Liver (tissue), 9 donors: ENCODE results near the gene SUGP2. TPM values are rescaled to one million over a fixed set of nuclear protein-coding genes. Genes with fewer than 3 reads are reported as not detected.

Source experiments
- DNase-seq: peaks from one replicate; pipeline ENCODE4 v3.0.0-alpha.2; 2017; ENCODE audit warnings: low spot score
- H3K27ac ChIP-seq, 2 donors: one replicate each; pipeline ENCODE4 v1.7.0; 2013; ENCODE audit warnings: inconsistent platforms in 2 of 2, low read length in 2 of 2, control low read depth in 1 of 2, low read depth in 1 of 2, mild to moderate bottlenecking in 1 of 2
- H3K27me3 ChIP-seq, 4 donors: one replicate each; pipeline versions ENCODE4 v1.6.1 to v1.7.0; 2013; ENCODE audit warnings: low read length in 3 of 4, inconsistent platforms in 1 of 4, mild to moderate bottlenecking in 1 of 4, moderate library complexity in 1 of 4; ENCODE audit not compliant: control insufficient read depth in 4 of 4, insufficient read depth in 4 of 4
- H3K36me3 ChIP-seq, 4 donors: one replicate each; pipeline versions ENCODE4 v1.6.1 to v1.7.0; 2013; ENCODE audit warnings: low read length in 3 of 4, mild to moderate bottlenecking in 3 of 4, low read depth in 1 of 4, moderate library complexity in 1 of 4; ENCODE audit not compliant: control insufficient read depth in 4 of 4, insufficient read depth in 3 of 4
- H3K4me1 ChIP-seq, 4 donors: one replicate each; pipeline versions ENCODE4 v1.6.1 to v1.7.0; 2013; ENCODE audit warnings: low read length in 3 of 4, mild to moderate bottlenecking in 3 of 4, moderate library complexity in 1 of 4; ENCODE audit not compliant: control insufficient read depth in 4 of 4, insufficient read depth in 4 of 4
- H3K4me3 ChIP-seq, 3 donors: one replicate each; pipeline versions ENCODE4 v1.6.1 to v1.7.0; 2013; ENCODE audit warnings: low read length in 3 of 3, control low read depth in 1 of 3, low read depth in 1 of 3, mild to moderate bottlenecking in 1 of 3
- H3K9ac ChIP-seq, 2 donors: one replicate each; pipeline ENCODE4 v1.7.0; 2013; ENCODE audit warnings: low read length in 2 of 2, mild to moderate bottlenecking in 2 of 2, moderate library complexity in 2 of 2, control low read depth in 1 of 2, low read depth in 1 of 2
- H3K9me3 ChIP-seq, 4 donors: one replicate each; pipeline versions ENCODE4 v1.6.1 to v1.7.0; 2013; ENCODE audit warnings: low read length in 3 of 4; ENCODE audit not compliant: control insufficient read depth in 4 of 4
- ATF3 ChIP-seq: IDR thresholded peaks from 2 replicates; pipeline ENCODE4 v1.6.1; 2016; ENCODE audit warnings: antibody characterized with exemption
- FOXA2 ChIP-seq: IDR thresholded peaks from 2 replicates; pipeline ENCODE4 v1.6.1; 2016; ENCODE audit warnings: antibody characterized with exemption
- GABPA ChIP-seq, 2 donors: IDR thresholded peaks in 1 of 2; conservative IDR thresholded peaks in 1 of 2; 2 replicates each; pipeline ENCODE4 v1.6.1; 2016; ENCODE audit warnings: antibody characterized with exemption in 2 of 2, mild to moderate bottlenecking in 1 of 2, moderate library complexity in 1 of 2
- HNF4A ChIP-seq, 2 donors: conservative IDR thresholded peaks; 2 replicates each; pipeline ENCODE4 v1.6.1; 2016; ENCODE audit warnings: antibody characterized with exemption in 2 of 2, mild to moderate bottlenecking in 2 of 2
- HNF4G ChIP-seq: IDR thresholded peaks from 2 replicates; pipeline ENCODE4 v1.6.1; 2016; ENCODE audit warnings: antibody characterized with exemption
- JUND ChIP-seq, 2 donors: IDR thresholded peaks; 2 replicates each; pipeline ENCODE4 v1.6.1; 2016; ENCODE audit warnings: antibody characterized with exemption in 2 of 2
- NR2F2 ChIP-seq: IDR thresholded peaks from 2 replicates; pipeline ENCODE4 v1.6.1; 2016; ENCODE audit warnings: antibody characterized with exemption
- RAD21 ChIP-seq, 2 donors: IDR thresholded peaks; 2 replicates each; pipeline ENCODE4 v1.6.1; 2016; ENCODE audit warnings: antibody characterized with exemption in 2 of 2, mild to moderate bottlenecking in 2 of 2
- REST ChIP-seq: IDR thresholded peaks from 2 replicates; pipeline ENCODE4 v1.6.1; 2016; ENCODE audit warnings: antibody characterized with exemption, mild to moderate bottlenecking
- RXRA ChIP-seq, 2 donors: IDR thresholded peaks; 2 replicates each; pipeline ENCODE4 v1.6.1; 2017 to 2018; ENCODE audit warnings: antibody characterized with exemption in 2 of 2, mild to moderate bottlenecking in 1 of 2
- SP1 ChIP-seq: IDR thresholded peaks from 2 replicates; pipeline ENCODE4 v1.6.1; 2018; ENCODE audit warnings: antibody characterized with exemption, mild to moderate bottlenecking
- TAF1 ChIP-seq: conservative IDR thresholded peaks from 2 replicates; pipeline ENCODE4 v1.6.1; 2016; ENCODE audit warnings: antibody characterized with exemption, mild to moderate bottlenecking
- YY1 ChIP-seq: IDR thresholded peaks from 2 replicates; pipeline ENCODE4 v1.6.1; 2016; ENCODE audit warnings: antibody characterized with exemption, mild to moderate bottlenecking
- ZBTB33 ChIP-seq: IDR thresholded peaks from 2 replicates; pipeline ENCODE4 v1.6.1; 2016; ENCODE audit warnings: antibody characterized with exemption
- WGBS: extraction: QIAGEN DNeasy Blood & Tissue Kit; methylation state at CpG from one replicate; pipeline ENCODE4 v1.1.7; 2013; 5-methylcytosine and 5-hydroxymethylcytosine counted together
- polyA plus RNA-seq, 2 donors: library from polyadenylated mRNA; stranded (reverse) in 1 of 2; unstranded in 1 of 2; fragments of 200-250 nt in 1 of 2; fragments of >200 nt in 1 of 2; fragmentation: Nextera tagmentation in 1 of 2; extraction: Ambion mirVana in 1 of 2; gene quantifications; one replicate each; pipeline versions ENCODE4 v1.2.1 to v1.2.3, GENCODE V29; 2013 to 2015
- total RNA-seq, 2 donors: library from RNA; depleted of rRNA; stranded (reverse); fragments of >200 nt; gene quantifications; one replicate each; pipeline ENCODE4 v1.2.3, GENCODE V29; 2014
- TF ChIP-seq, protein P1 (sequence below): fragments of 150-350 bp; IDR thresholded peaks from 2 replicates; pipeline ENCODE4 v1.5.1; 2017; ENCODE audit warnings: improper control_type of control experiment, low read depth, low read length; ENCODE audit not compliant: missing input control
- donor health status: healthy.
- donor health status: healthy.
- donor health status: healthy.
- donor health status: healthy.
- donor health status: healthy.

SUGP2 gene
- total and polyA plus RNA-seq, 4 donors: 9.6 to 29.0 (median 19.2) TPM

- H3K9me3 ChIP-seq: no peaks in the 10 kb centered on the region
- TF ChIP-seq JUND (IDR thresholded peaks at IDR 0.05) (no peak), RAD21 (IDR thresholded peaks at IDR 0.05) (no peak), SP1 (no peak), REST (no peak), FOXA2 (no peak), HNF4A (conservative IDR thresholded peaks at IDR 0.05) (no peak), ATF3 (no peak), GABPA (IDR thresholded peaks at IDR 0.05 in 1 of 2, conservative IDR thresholded peaks at IDR 0.05 in 1 of 2) (no peak), HNF4G (no peak)
- TF ChIP-seq, protein P1, sequence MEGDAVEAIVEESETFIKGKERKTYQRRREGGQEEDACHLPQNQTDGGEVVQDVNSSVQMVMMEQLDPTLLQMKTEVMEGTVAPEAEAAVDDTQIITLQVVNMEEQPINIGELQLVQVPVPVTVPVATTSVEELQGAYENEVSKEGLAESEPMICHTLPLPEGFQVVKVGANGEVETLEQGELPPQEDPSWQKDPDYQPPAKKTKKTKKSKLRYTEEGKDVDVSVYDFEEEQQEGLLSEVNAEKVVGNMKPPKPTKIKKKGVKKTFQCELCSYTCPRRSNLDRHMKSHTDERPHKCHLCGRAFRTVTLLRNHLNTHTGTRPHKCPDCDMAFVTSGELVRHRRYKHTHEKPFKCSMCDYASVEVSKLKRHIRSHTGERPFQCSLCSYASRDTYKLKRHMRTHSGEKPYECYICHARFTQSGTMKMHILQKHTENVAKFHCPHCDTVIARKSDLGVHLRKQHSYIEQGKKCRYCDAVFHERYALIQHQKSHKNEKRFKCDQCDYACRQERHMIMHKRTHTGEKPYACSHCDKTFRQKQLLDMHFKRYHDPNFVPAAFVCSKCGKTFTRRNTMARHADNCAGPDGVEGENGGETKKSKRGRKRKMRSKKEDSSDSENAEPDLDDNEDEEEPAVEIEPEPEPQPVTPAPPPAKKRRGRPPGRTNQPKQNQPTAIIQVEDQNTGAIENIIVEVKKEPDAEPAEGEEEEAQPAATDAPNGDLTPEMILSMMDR: no peak
- no peaks in the 10 kb centered on the region for H3K27me3 ChIP-seq
- H3K27ac ChIP-seq: no peak overlapping the region
- no peak overlapping the region for H3K9ac ChIP-seq
- H3K4me1 ChIP-seq: peaks cover 5 to 25% (median 22%) of the 10 kb centered on the region in 4 donors
- 85% methylated on average over 4 of the region's 4 CpGs for WGBS
- DNase-seq: no peak
- peaks cover 5 to 37% (median 25%) of the 10 kb centered on the region in 4 donors for H3K36me3 ChIP-seq
- no peak overlapping the region for H3K4me3 ChIP-seq
These were observed 10.8 kb downstream of the SUGP2 start for GRCh38 chr19:19022380-19022961.

DNA sequence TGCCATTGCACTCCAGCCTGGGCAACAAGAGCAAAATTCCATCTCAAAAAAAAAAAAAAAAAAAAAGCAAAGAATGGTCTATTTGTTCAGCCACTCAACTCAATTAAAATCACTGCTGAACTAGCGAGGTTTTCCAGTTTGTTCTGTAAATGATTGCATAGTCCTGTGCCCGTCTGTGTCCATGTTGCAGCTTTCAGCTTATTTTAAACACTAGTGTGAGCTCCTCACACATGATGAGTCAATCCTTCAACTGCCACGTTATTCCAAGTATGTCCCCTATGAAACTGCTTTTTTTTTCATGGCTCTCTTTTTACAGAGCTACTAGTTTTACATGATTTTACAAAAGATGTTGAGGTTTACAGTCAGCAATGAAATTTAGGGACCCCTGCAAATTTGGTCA lies 12.2 kb downstream of the SUGP2 start:
- TF ChIP-seq TAF1 (no peak), REST (no peak), FOXA2 (no peak), ZBTB33 (no peak), RXRA (IDR thresholded peaks at IDR 0.05) (peak in 1 of 2 donors; percentile 17), ATF3 (no peak), HNF4A (conservative IDR thresholded peaks at IDR 0.05) (peak in 1 of 2 donors; percentile 8), YY1 (no peak), SP1 (peak; percentile 19), NR2F2 (no peak)
- Histone ChIP-seq H3K4me1 (peaks cover 1 to 11% (median 9%) of the 10 kb centered on the region in 4 donors), H3K36me3 (peaks cover 7 to 49% (median 35%) of the 10 kb centered on the region in 4 donors), H3K27ac (peak overlapping the region in 1 of 2 donors; percentile 19), H3K9me3 (no peaks in the 10 kb centered on the region), H3K4me3 (no peak overlapping the region), H3K27me3 (no peaks in the 10 kb centered on the region), H3K9ac (no peak overlapping the region)
- WGBS: 30% methylated on average over 3 of the region's 3 CpGs
- no peak for DNase-seq
